Hypothalamus (tissue), 51 donors: Measurements from ENCODE around the gene TMEM132C.

Experiments used
- DNase-seq, 51 donors: peaks; one replicate each; lab custom pipeline; 2025; lab: John Stamatoyannopoulos, UW

Gene TMEM132C

GRCh38 chr12:128693771-128694170, 426.8 kb downstream of the TMEM132C start:
- no peak for DNase-seq

- no peak for DNase-seq
Measured at GRCh38 chr12:128694445-128694844, 427.5 kb downstream of the TMEM132C start.

GRCh38 chr12:128695697-128696096, 428.7 kb downstream of the TMEM132C start:
- no peak for DNase-seq

GRCh38 chr12:128698301-128698972, 431.5 kb downstream of the TMEM132C start:
- no peak for DNase-seq

- no peak for DNase-seq
Measured at GRCh38 chr12:128699106-128699505, 432.1 kb downstream of the TMEM132C start.

- no peak for DNase-seq
Measured at GRCh38 chr12:128702371-128702770, 435.4 kb downstream of the TMEM132C start.

GRCh38 chr12:128705140-128705539, 438.2 kb downstream of the TMEM132C start:
- no peak for DNase-seq

GRCh38 chr12:128707488-128707887, 440.5 kb downstream of the TMEM132C start:
- DNase-seq, result no peak

GRCh38 chr12:128708789-128709188, 441.8 kb downstream of the TMEM132C start:
- no peak for DNase-seq

- no peak for DNase-seq
Measured at GRCh38 chr12:128709660-128710059, 442.7 kb downstream of the TMEM132C start.

GRCh38 chr12:128711486-128711885, 444.5 kb downstream of the TMEM132C start:
- DNase-seq, result no peak

GRCh38 chr12:128712622-128713021, 445.7 kb downstream of the TMEM132C start:
- DNase-seq, result no peak

- no peak for DNase-seq
Measured at GRCh38 chr12:128715485-128715884, 448.5 kb downstream of the TMEM132C start.

- DNase-seq, result no peak
Measured at GRCh38 chr12:128724468-128725046, 457.6 kb downstream of the TMEM132C start.

- no peak for DNase-seq
Measured at GRCh38 chr12:128726886-128727285, 459.9 kb downstream of the TMEM132C start.

- no peak for DNase-seq
Measured at GRCh38 chr12:128727461-128727860, 460.5 kb downstream of the TMEM132C start.

- no peak for DNase-seq
Measured at GRCh38 chr12:128727999-128728398, 461.0 kb downstream of the TMEM132C start.

GRCh38 chr12:128729628-128730121, 462.7 kb downstream of the TMEM132C start:
- DNase-seq, result no peak

GRCh38 chr12:128734371-128734770, 467.4 kb downstream of the TMEM132C start:
- no peak for DNase-seq

GRCh38 chr12:128737292-128737966, 470.5 kb downstream of the TMEM132C start:
- DNase-seq, result no peak

GRCh38 chr12:128743916-128744315, 476.9 kb downstream of the TMEM132C start:
- peak in 4 of 51 donors; percentile 3 to 8 (median 5) for DNase-seq
